Activated T-cell treated with anti-CD3 and anti-CD28 coated beads for 1 hour (primary cell): Measurements from ENCODE around the gene C6orf62.
"Not testable (repeated sequence)": the region's sequence is repeated elsewhere in the genome, so short reads cannot be mapped to it uniquely, and the experiment has no call there.

Experiments used
- DNase-seq: peaks from one replicate; pipeline ENCODE4 v3.0.0-alpha.2; 2020; ENCODE audit warnings: low read depth

The C6orf62 gene

GRCh38 chr6:24699521-24700359, 19.2 kb downstream of the C6orf62 start:
- DNase-seq, result no peak

DNA sequence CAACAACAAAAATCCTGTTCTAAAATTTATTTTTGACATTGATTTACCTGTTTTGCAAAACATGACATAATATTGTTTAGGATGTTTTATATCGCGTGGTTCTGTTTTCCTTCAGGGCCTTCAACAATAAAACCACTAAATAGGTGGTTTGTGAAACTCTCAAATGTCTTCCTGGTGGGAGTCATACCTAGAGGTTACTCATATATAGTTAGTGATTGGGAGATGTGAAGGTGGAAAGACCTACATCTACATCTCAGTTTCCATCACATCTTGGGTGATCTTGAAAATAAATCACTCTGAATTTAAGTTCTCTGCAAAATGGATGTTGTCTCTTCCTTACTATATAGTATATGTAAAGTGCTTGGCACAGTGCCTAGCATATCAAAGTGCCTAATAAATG, 22.9 kb downstream of the C6orf62 start:
- DNase-seq, result no peak

- peak; percentile 20 for DNase-seq
These were observed 23.3 kb downstream of the C6orf62 start for GRCh38 chr6:24695635-24696034.

GRCh38 chr6:24694198-24694597, 24.8 kb downstream of the C6orf62 start:
- no peak for DNase-seq

DNA sequence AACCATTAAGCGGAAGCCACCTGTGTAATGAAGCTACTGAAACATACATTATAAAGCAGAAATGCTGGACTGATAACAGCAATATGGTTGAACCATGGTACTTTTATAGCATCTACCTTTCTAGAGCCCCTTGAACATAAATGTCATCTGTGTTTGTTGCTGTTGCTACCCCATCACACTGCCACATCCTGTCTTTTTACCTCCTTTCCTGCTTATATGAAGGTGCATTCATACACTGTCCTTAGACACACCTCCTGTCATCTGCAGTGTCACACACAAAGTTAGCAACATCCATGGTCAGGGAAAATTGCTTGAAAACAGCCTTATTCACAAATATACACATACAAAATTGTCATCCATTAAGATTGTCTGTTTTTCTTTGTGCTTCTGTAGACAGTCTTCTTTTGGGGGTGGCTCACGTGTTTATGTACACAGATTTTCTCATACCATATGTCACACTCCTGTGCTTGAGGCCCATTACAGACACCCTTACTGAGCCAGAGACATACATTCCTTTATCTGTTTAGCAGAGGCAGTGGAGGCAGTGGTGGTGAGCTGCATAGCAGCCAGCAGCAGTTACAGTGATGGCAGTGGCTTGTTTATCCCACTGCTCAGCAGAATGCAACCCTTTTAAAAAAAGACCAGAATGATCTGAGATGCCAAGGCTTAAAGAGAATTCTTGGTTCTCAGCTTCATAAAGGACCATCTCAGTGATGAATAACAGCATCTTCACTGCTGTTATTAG, 25.9 kb downstream of the C6orf62 start:
- no peak for DNase-seq

DNA sequence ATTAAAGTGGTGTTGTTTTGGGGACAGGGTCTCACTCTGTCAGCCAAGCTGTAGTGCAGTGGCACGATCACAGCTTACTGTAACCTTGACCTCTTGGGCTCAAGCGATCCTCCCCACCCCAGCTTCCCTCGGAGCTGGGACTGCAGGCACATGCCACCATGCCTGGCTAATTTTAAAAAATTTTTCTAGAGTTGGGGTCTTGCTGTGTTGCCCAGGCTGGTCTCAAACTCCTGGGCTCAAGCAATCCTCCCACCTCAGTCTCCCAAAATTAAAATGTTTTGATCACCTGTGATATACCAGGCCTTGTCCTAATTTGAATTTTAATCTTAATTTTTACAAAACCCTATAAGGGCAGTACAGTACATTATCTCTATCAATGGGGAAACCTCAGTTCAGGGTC, 26.5 kb downstream of the C6orf62 start:
- no peak for DNase-seq

DNA sequence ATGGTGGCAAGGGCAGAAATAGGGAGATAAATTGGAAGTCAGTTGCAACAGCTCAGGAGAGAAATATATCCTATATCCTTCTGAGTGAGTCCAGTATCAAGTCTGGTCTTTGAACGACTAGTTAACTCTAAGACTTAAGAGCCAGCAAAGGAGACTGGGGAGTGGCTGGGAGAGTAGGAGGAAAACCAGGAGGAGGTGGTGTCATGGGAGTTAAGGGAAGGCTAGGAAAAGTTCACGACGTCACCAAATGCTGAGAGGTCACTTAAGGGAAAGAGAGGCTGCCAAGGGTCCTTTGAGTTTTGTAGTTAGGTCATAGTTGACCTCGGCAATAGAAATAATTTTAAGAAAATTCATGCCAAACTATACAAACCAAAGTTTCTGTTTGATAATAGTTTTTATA, 27.0 kb downstream of the C6orf62 start:
- DNase-seq, result no peak

DNA sequence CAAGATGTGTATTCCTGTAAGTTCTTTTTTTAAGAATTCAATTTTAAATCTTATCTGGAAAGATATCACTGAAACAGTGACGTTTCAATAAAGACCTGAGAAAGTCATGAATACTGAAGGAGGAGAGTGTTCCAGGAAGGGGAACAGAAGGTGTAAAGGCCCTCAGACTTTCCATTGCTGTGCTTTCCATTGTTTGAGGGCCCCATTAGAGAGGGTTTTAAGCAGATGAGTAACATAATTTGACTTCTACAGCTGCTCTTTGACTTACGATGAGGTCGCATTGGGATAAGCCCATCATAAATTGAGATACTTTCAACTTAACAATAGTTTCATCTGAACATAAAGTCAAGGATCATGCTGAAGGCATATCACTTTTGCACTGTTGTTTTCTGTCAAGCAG, 27.4 kb downstream of the C6orf62 start:
- no peak for DNase-seq

DNA sequence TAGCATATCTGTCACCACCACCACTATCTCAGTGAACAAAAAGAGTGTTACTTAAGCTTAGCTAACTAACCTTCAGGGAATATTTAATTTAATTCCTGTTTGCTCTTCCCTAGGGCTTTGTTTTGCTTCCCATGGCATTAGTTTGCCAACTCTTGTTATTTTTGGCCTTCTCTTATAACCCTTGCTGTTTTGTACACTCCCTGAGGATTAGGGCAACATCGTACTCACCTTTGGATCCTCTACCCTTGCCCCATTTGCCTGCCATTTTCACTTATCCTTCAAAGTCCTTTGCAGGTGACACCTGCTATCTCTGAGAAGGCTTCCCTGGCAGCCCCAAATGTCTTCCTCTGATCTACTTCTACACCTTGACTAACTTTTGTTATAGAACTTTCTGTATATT, 28.4 kb downstream of the C6orf62 start:
- DNase-seq, result no peak

DNA sequence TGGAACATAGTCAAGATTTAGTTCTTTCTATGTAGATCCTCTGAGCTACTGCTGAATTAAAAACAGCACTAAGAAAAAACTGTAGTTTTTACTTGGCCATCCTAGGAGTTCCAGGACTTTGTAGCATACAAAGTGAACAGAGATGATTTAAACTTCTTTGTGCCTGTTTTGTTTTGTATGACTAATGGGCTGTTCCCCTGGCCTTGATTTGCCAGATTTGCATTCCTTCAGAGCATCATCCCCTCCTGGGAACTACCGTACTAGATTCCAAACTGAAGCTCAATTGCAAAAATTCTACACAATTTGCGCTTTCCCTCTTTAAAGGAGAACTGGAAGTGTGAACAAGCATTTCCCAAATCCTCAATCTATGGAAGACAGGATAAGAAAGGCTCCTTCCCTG, 29.0 kb downstream of the C6orf62 start:
- DNase-seq, result no peak

- no peak for DNase-seq
These were observed 32.0 kb downstream of the C6orf62 start for GRCh38 chr6:24686946-24687345.

DNA sequence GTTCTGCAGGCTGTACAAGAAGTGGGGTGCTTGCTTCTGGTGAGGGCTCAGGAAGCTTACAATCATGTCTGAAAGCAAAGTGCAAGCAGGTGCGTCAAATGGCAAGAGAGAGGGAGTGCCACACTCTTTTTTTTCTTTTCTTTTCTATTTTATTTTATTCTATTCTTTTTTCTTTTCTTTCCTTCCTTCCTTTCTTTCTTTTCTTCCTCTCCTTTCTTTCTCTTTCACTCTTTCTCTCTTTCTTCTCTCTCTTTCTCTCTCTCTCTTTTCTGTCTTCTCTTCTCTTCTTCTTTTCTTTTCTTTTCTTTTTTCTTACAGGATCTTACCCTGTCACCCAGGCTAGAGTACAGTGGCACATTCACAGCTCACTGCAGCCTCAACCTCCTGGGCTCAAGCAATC, 32.5 kb downstream of the C6orf62 start:
- no peak for DNase-seq

DNA sequence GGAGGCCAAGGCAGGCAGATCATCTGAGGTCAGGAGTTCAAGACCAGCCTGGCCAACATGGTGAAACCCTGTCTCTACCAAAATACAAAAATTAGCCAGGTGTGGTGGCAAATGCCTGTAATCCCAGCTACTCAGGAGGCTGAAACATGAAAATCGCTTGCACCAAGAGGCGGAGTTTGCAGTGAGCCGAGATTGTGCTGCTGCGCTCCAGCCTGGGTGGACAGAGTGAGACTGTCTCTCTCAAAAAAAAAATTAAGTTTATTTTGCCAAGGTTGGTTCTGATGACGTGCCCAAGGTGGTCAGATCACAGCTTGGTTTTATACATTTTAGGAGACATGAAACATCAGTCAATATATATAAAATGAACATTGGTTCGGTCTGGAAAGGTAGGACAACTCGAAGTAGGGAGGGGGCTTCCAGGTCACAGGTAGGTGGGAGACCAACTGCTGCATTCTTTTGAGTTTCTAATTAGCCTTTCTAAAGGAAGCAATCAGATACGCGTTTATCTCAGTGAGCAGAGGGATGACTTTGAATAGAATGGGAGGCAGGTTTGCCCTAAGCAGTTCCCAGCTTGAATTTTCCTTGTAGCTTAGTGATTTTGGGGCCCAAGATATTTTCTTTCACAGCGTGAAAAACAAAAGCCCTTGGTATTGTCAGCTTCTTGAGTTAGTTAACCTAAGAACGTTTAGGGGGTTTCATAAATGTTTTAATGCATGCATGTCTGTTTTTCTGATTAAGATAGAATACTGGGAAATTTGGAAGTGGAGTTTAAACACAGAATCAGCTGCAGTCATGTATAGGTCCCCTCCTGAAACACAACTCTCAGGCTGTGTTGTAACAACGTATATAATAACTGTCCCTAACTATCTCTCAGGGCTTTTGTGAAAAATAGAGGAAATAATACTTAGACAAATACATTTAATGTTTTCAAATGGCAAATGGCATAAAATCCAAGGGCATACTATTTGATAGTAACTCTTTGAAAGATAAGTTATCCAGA, 35.4 kb downstream of the C6orf62 start:
- DNase-seq, result no peak

- DNase-seq, result no peak
These were observed 38.4 kb downstream of the C6orf62 start for GRCh38 chr6:24680582-24680981.

DNA sequence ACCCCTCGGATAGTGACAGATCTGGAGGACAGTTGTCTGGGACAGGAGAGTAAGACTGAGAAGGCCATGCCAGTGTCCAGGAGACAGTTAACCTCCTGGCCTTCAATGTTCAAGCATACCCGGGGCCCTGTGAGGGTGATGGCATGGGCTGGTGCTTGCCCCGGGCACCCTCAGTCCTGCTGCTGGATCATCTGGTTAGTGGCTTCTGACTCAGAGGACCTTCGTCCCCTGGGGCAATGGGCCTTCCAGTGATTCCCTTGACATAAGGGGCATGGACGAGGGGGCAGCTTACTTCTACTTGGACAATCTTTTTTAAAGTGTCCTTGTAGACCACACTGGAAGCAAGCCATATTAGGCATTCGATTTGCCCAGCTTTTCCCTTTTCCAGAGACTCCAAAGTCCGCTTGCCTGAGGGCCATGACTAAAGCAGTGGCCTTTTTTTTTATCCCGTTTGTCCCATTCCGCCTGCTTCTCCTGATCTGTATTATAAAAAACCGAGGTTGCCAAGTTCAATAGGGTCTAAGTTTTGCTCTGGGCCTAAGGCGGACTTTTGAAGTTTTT, 40.1 kb downstream of the C6orf62 start:
- DNase-seq, result not testable (repeated sequence)

DNA sequence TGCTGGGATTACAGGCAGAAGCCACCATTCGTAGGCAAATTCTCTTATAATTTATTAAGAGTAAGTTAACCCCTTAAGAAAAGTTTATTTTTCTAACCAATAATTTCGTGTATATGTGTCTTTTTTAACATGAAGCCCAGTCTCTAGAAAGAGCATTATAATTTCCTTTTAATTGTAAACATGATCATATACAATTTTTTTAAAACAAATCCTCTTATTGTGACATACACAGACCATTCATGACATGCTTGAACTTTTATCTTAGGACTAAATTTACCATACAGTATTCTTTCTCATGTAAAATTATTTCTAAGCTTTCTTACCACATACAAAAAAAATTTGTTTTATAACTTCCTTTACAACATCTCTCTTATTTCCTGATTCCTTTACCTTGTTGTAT, 45.3 kb downstream of the C6orf62 start:
- DNase-seq, result no peak

- DNase-seq, result no peak
These were observed 46.3 kb downstream of the C6orf62 start for GRCh38 chr6:24672620-24673182.

DNA sequence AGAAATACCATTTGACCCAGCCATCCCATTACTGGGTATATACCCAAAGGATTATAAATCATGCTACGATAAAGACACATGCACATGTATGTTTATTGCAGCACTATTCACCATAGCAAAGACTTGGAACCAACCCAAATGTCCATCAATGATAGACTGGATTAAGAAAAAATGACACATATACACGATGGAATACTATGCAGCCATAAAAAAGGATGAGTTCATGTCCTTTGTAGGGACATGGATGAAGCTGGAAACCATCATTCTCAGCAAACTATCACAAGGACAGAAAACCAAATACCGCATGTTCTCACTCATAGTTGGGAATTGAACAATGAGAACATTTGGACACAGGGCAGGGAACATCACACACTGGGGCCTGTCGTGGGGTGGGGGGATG, 47.9 kb downstream of the C6orf62 start:
- DNase-seq, result not testable (repeated sequence)

DNA sequence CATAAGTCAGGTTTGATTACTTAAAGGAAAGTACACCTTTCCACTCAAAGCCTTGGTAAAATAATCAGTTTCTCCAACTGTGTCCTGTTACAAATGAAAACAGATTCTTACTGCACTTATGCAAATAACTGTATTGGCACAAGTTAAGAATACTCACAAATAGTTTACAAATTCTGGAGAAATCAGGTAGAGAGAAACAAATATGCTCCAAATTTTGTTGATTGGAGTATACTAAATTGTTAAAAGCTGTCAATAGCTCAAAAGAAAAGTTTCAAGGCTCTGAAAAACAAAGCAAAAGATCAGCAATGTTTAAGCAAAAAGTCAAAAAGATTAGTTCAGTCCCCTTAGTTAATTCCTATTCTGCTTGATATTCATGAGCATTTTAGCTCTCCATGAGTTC, 48.5 kb downstream of the C6orf62 start:
- not testable (repeated sequence) for DNase-seq

DNA sequence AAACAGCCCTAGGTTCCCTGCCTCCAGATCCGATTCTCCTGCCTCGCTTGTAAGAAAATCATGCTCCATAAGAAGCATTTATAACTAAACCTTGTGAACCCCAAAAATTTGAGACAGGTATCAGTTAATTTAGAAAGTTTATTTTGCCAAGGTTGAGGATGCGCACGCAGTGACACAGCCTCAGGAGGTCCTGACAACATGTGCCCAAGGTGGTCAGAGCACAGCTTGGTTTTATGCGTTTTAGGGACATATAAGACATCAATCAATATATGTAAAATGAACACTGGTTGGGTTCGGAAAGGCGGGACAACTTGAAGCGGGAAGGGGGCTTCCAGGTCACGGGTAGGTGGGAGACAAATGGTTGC, 50.0 kb downstream of the C6orf62 start:
- DNase-seq, result no peak
